ENCODE measurements around the gene DISC1.

- TF ChIP-seq CTCF (conservative IDR thresholded peaks at IDR 0.05; ENCODE audit: low read depth, low read length) (no peak), EZH2 (IDR thresholded peaks at IDR 0.05; ENCODE audit: borderline replicate concordance, low read depth, low read length, poor library complexity, severe bottlenecking) (no peak)
Observed at GRCh38 chr1:231722356-231722755, 95.8 kb downstream of the DISC1 start.
